K562 (cell line): ENCODE data around the gene NAA10. TPM values are rescaled to one million over a fixed set of nuclear protein-coding genes. Genes with fewer than 3 reads are reported as not detected.

ENCODE experiments used
- ATAC-seq: fragments of 200-7000 bp; cut with Tn5 transposase; 3 replicates; pipeline ENCODE4 v1.9.1; 2020; ENCODE audit warnings: moderate library complexity
- BruUV-seq: library from RNA; stranded (reverse); fragments of 400-500 nt; replicated peaks from 2 replicates; lab custom pipeline; 2021; lab: Mats Ljungman, UMichigan
- CTCF ChIA-PET: fragments of 300-600 bp; formaldehyde crosslinking; extraction: SDS; loops from one replicate; lab custom pipeline; 2021; ENCODE audit warnings: low intra/inter-chr PET ratio; lab: Yijun Ruan, JAX
- POLR2A ChIA-PET: fragments of 300-600, 350-650 bp; sonication (Branson Sonifier 250); formaldehyde crosslinking; extraction: SDS; loops from one replicate; lab custom pipeline; 2021; ENCODE audit warnings: antibody characterized with exemption, inconsistent platforms; lab: Yijun Ruan, JAX
- DNase-seq, 4 experiments: peaks; one replicate each; pipeline versions ENCODE4 v3.0.0 to v3.0.0-alpha.2; 2011 to 2018; ENCODE audit warnings: low spot score in 3 of 4, mixed read lengths in 3 of 4; ENCODE audit errors: extremely low read depth in 1 of 4
- FAIRE-seq: peaks from 2 replicates; lab custom pipeline; 2011; peaks lifted over from hg19 to GRCh38; lab: Jason Lieb, UNC
- H2AFZ ChIP-seq: 2 replicates; pipeline ENCODE4 v1.6.0; 2011; ENCODE audit warnings: low read depth, low read length, control low read depth, inconsistent platforms
- H3K27ac ChIP-seq: fragments of 200-600 bp; 3 replicates; pipeline ENCODE4 v1.8.0; 2011; ENCODE audit warnings: low read depth, mild to moderate bottlenecking, control low read depth, inconsistent platforms, low read length, moderate library complexity, mixed read lengths; ENCODE audit errors: extremely low read depth
- H3K27me3 ChIP-seq, 2 experiments: fragments of 300-600 bp in 1 of 2; 2 replicates in 1 of 2; 3 replicates in 1 of 2; pipeline versions ENCODE4 v1.6.0 to v1.8.0; 2011; ENCODE audit warnings: inconsistent platforms in 2 of 2, low read length in 2 of 2, mild to moderate bottlenecking in 1 of 2, mixed read lengths in 1 of 2, moderate library complexity in 1 of 2; ENCODE audit not compliant: control insufficient read depth in 2 of 2, insufficient read depth in 2 of 2
- H3K36me3 ChIP-seq: fragments of 300-600 bp; 3 replicates; pipeline ENCODE4 v1.8.0; 2011; ENCODE audit warnings: mild to moderate bottlenecking, low read length, inconsistent platforms; ENCODE audit not compliant: control insufficient read depth, insufficient read depth
- H3K4me1 ChIP-seq, 2 experiments: fragments of 200-600 bp in 1 of 2; replicated peaks in 1 of 2; 2 replicates in 1 of 2; 3 replicates in 1 of 2; pipeline versions ENCODE4 v1.5.1 to v1.8.0; 2011; ENCODE audit warnings: inconsistent platforms in 2 of 2, low read length in 2 of 2, mild to moderate bottlenecking in 1 of 2, mixed read lengths in 1 of 2, moderate library complexity in 1 of 2; ENCODE audit not compliant: control insufficient read depth in 2 of 2, insufficient read depth in 2 of 2
- H3K4me2 ChIP-seq: 2 replicates; pipeline ENCODE4 v1.6.1; 2011; ENCODE audit warnings: low read length, control low read depth, inconsistent platforms, mixed read lengths; ENCODE audit not compliant: insufficient read depth
- H3K4me3 ChIP-seq: fragments of 200-600 bp; sonication (generic), shearing (Covaris generic); 2 replicates; pipeline ENCODE4 v1.5.1; 2016; ENCODE audit warnings: control low read depth, inconsistent platforms
- H3K79me2 ChIP-seq: fragments of 200-600 bp; 3 replicates; pipeline ENCODE4 v1.8.0; 2011; ENCODE audit warnings: low read length, inconsistent platforms; ENCODE audit not compliant: control insufficient read depth, insufficient read depth
- H3K9ac ChIP-seq, 2 experiments: 2 replicates each; pipeline versions ENCODE4 v1.6.0 to v1.6.1; 2011; ENCODE audit warnings: low read depth in 2 of 2, low read length in 2 of 2, control low read depth in 1 of 2, inconsistent platforms in 1 of 2, mild to moderate bottlenecking in 1 of 2, mixed read lengths in 1 of 2; ENCODE audit not compliant: insufficient read depth in 1 of 2
- H3K9me1 ChIP-seq: one replicate; pipeline ENCODE4 v1.6.0; 2011; ENCODE audit warnings: inconsistent platforms, mild to moderate bottlenecking, low read length, moderate library complexity; ENCODE audit not compliant: control insufficient read depth, insufficient read depth
- H3K9me3 ChIP-seq: replicated peaks from 2 replicates; pipeline ENCODE4 v1.5.1; 2011; ENCODE audit warnings: low read depth, low read length, inconsistent platforms; ENCODE audit not compliant: control insufficient read depth, insufficient read depth
- H4K20me1 ChIP-seq: replicated peaks from 2 replicates; pipeline ENCODE4 v1.6.1; 2011; ENCODE audit warnings: low read length, inconsistent platforms, mixed read lengths; ENCODE audit not compliant: control insufficient read depth, insufficient read depth
- POLR2G ChIP-seq: fragments of 200-400 bp; formaldehyde crosslinking; IDR thresholded peaks from 2 replicates; pipeline ENCODE4 v1.6.1; 2017; ENCODE audit warnings: low read depth, mild to moderate bottlenecking, antibody characterized with exemption, low read length, moderate library complexity
- RFX1 ChIP-seq: fragments of 450-650 bp; IDR thresholded peaks from 2 replicates; pipeline ENCODE4 v1.6.1; 2016; ENCODE audit warnings: mild to moderate bottlenecking, moderate library complexity
- SMARCC2 ChIP-seq: fragments of 450-650 bp; IDR thresholded peaks from 2 replicates; pipeline ENCODE4 v1.6.1; 2017; ENCODE audit warnings: antibody characterized with exemption, moderate library complexity, mild to moderate bottlenecking, low read depth
- ZNF561 ChIP-seq: fragments of 450-650 bp; formaldehyde crosslinking; conservative IDR thresholded peaks from 2 replicates; pipeline ENCODE4 v1.4.0; 2020; ENCODE audit warnings: mild to moderate bottlenecking, moderate library complexity
- WGBS: fragments of 100-300 bp; shearing (Covaris generic); methylation state at CpG from one replicate; pipeline ENCODE4 v1.1.6; 2016; ENCODE audit warnings: low coverage, mixed read lengths; ENCODE audit not compliant: insufficient coverage; ENCODE audit errors: missing lambda C conversion rate; 5-methylcytosine and 5-hydroxymethylcytosine counted together
- in situ Hi-C: fragments of 300-500 bp; cut with MboI; formaldehyde crosslinking; loops from 4 replicates; pipeline ENCODE4 v1.15.0; 2018; ENCODE audit warnings: inconsistent platforms, mixed read lengths
- intact Hi-C: fragments of 100-400 bp; cut with micrococcal nuclease; formaldehyde crosslinking; loops from 2 replicates; pipeline ENCODE4 v1.14.2; 2022
- polyA plus RNA-seq, 8 experiments: library from polyadenylated mRNA; depleted of rRNA in 4 of 8; stranded (reverse) in 5 of 8; unstranded in 3 of 8; fragments of >200 nt; fragmentation: Nextera tagmentation in 2 of 8; fragmentation: Illumina TruSeq in 1 of 8; extraction: Ambion mirVana in 2 of 8; extraction: Trizol in 1 of 8; gene quantifications; 2 replicates each; pipeline versions ENCODE4 v1.2.1 to v1.2.3, GENCODE V29; 2011 to 2014; ENCODE audit warnings: inconsistent platforms in 1 of 8, missing spikeins in 1 of 8
- total RNA-seq, 7 experiments: library from RNA; depleted of rRNA in 6 of 7; stranded (reverse); fragments of >200 nt in 6 of 7; fragmentation: Illumina TruSeq in 2 of 7; extraction: Trizol in 2 of 7; gene quantifications; 2 replicates each; pipeline versions ENCODE4 v1.2.1 to v1.2.3, GENCODE V29; 2011 to 2021; ENCODE audit warnings: low replicate concordance in 1 of 7
- TF ChIP-seq, protein P1 (sequence below): sonication (generic); formaldehyde crosslinking; IDR thresholded peaks from 2 replicates; pipeline ENCODE4 v1.8.0; 2022; ENCODE audit warnings: mild to moderate bottlenecking, low read depth, missing genetic modification reagents

The NAA10 gene
- total and polyA plus RNA-seq, 9 of the 15 experiments (the other 6 are each of a cell fraction or from before 2014, with no cell fraction given) = 11.1 to 250 (median 134) TPM

DNA sequence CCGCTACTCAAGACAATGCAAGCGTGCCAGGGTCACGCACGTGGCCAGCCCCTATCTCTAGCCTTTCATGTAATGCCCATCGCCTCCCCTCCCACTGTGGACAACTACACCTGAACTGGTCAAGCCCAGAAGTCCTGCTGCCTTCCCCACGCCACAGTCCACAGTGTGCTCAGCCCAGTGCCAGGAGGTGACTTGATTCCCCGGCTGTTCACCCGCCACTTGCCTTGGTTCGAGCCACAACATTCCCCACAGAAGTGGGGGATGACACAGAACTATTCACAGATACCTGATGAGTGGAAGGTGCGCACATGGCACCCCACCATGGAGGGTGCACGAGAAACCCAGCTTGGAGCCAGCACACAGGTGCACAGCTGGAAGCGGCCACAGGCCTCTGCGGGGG, 15.6 kb downstream of the NAA10 start:
- Histone ChIP-seq H3K36me3 (peaks cover 33% of the 10 kb centered on the region; the same call in 2 of the 3 replicates), H3K4me1 (peaks cover 3 to 20% of the 10 kb centered on the region in 2 experiments; a peak in 4 of 5 replicates), H4K20me1 (no peaks in the 10 kb centered on the region), H3K27ac (no peak overlapping the region), H3K9me3 (no peaks in the 10 kb centered on the region), H3K9me1 (no peaks in the 10 kb centered on the region), H3K79me2 (peaks cover 11% of the 10 kb centered on the region; the same call in 2 of the 3 replicates), H2AFZ (no peak overlapping the region), H3K27me3 (no peaks in the 10 kb centered on the region), H3K4me2 (no peak overlapping the region), H3K4me3 (no peak overlapping the region), H3K9ac (no peak overlapping the region)
- in situ Hi-C loops = no loop called here
- ChIA-PET POLR2A (interaction anchor here (0.7 kb wide), 1 partner anchor 175 kb away, joined by 4 read pairs; no protein-coding TSS in a partner anchor), CTCF (no interaction called here)
- BruUV-seq = no TSS peak
- TF ChIP-seq ZNF561 (CRISPR knock-in tag) (no peak), SMARCC2 (no peak), POLR2G (0 out of 2 replicates have a peak, but pooled peaks have one; percentile 18)
- DNase-seq (no peak), FAIRE-seq (no peak), ATAC-seq (no peak)
- intact Hi-C loops = no loop called here
- WGBS = 86% methylated on average over 8 of the region's 13 CpGs

DNA sequence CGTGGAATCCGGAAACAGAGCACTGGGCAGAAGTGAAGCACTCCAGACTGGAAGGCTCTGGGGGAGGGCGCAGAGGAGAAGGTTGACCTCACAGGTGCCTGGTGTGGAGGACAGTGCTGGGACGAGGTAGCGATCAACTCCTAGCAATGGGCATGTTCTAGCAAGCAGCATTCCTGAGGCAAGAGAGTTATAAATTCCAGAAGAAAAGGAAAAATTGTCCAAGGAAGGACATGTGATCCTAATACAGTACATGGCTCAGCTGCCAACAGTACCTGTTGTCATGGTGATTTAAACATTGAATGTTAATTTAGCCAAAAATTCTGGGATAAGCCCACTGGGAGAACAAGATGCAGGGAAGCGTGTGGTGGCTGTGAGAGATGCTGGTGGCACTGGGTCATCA, 17.0 kb downstream of the NAA10 start:
- intact Hi-C loops = no loop called here
- FAIRE-seq = no peak
- no peak overlapping the region for H3K4me2 ChIP-seq
- no peak overlapping the region for H2AFZ ChIP-seq
- ChIA-PET CTCF (no interaction called here), POLR2A (interaction anchor here (1.3 to 2.2 kb wide), 2 partner anchors 9 kb away, joined by 5 to 9 read pairs; partner anchors contain the start of gene ARHGAP4)
- H4K20me1 ChIP-seq = no peaks in the 10 kb centered on the region
- H3K27me3 ChIP-seq = no peaks in the 10 kb centered on the region
- H3K9ac ChIP-seq = no peak overlapping the region
- no TSS peak for BruUV-seq
- H3K27ac ChIP-seq = no peak overlapping the region
- WGBS = 82% methylated on average over 6 of the region's 6 CpGs
- peaks cover 37% of the 10 kb centered on the region; the same call in 2 of the 3 replicates for H3K36me3 ChIP-seq
- no peaks in the 10 kb centered on the region for H3K79me2 ChIP-seq
- no peak for ATAC-seq
- no peak for DNase-seq
- no peaks in the 10 kb centered on the region for H3K9me1 ChIP-seq
- H3K9me3 ChIP-seq = no peaks in the 10 kb centered on the region
- no peak overlapping the region for H3K4me3 ChIP-seq
- in situ Hi-C loops = no loop called here
- peak; percentile 50; the same call in 1 of the 2 replicates for TF ChIP-seq RFX1
- TF ChIP-seq, protein P1, sequence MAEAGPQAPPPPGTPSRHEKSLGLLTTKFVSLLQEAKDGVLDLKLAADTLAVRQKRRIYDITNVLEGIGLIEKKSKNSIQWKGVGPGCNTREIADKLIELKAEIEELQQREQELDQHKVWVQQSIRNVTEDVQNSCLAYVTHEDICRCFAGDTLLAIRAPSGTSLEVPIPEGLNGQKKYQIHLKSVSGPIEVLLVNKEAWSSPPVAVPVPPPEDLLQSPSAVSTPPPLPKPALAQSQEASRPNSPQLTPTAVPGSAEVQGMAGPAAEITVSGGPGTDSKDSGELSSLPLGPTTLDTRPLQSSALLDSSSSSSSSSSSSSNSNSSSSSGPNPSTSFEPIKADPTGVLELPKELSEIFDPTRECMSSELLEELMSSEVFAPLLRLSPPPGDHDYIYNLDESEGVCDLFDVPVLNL (CRISPR knock-in tag) = no peak
- H3K4me1 ChIP-seq = peaks cover 0 to 24% of the 10 kb centered on the region in 2 experiments; a peak in 2 of 5 replicates
